Mesendoderm (in vitro differentiated cells): ENCODE results near the gene ADPRHL1.

ENCODE experiments used
- DNase-seq: peaks from one replicate; pipeline ENCODE4 v3.0.0; 2013
- H2AK5ac ChIP-seq: 2 replicates; pipeline ENCODE4 v1.6.1; 2013; ENCODE audit warnings: low read length, inconsistent platforms
- H2BK120ac ChIP-seq: 2 replicates; pipeline ENCODE4 v1.6.1; 2013; ENCODE audit warnings: low read depth, mild to moderate bottlenecking, low read length, moderate library complexity, mixed read lengths
- H2BK15ac ChIP-seq: replicated peaks from 2 replicates; pipeline ENCODE4 v1.6.1; 2013; ENCODE audit warnings: low read depth, mild to moderate bottlenecking, moderate library complexity
- H2BK5ac ChIP-seq: 2 replicates; pipeline ENCODE4 v1.6.1; 2013; ENCODE audit warnings: low read length, inconsistent platforms
- H3K18ac ChIP-seq: 2 replicates; pipeline ENCODE4 v1.6.1; 2013; ENCODE audit warnings: mild to moderate bottlenecking, low read length, mixed read lengths
- H3K23ac ChIP-seq: one replicate; pipeline ENCODE4 v1.6.1; 2013; ENCODE audit warnings: low read length
- H3K27ac ChIP-seq: 2 replicates; pipeline ENCODE4 v1.5.1; 2013; ENCODE audit warnings: low read depth, mild to moderate bottlenecking, inconsistent platforms, low read length, moderate library complexity
- H3K27me3 ChIP-seq: 2 replicates; pipeline ENCODE4 v1.6.1; 2013; ENCODE audit warnings: low read length, control low read depth, mild to moderate bottlenecking, inconsistent platforms; ENCODE audit not compliant: insufficient read depth, poor library complexity
- H3K36me3 ChIP-seq: 2 replicates; pipeline ENCODE4 v1.6.1; 2013; ENCODE audit warnings: low read length, inconsistent platforms; ENCODE audit not compliant: control insufficient read depth, insufficient read depth
- H3K4ac ChIP-seq: one replicate; pipeline ENCODE4 v1.6.1; 2013; ENCODE audit warnings: low read depth, mild to moderate bottlenecking, low read length, moderate library complexity
- H3K4me1 ChIP-seq: 2 replicates; pipeline ENCODE4 v1.6.1; 2013; ENCODE audit warnings: low read depth, low read length, inconsistent platforms; ENCODE audit not compliant: control insufficient read depth
- H3K4me2 ChIP-seq: 2 replicates; pipeline ENCODE4 v1.6.1; 2013; ENCODE audit warnings: low read length
- H3K4me3 ChIP-seq: 2 replicates; pipeline ENCODE4 v1.5.1; 2013; ENCODE audit warnings: mild to moderate bottlenecking, low read length
- H3K56ac ChIP-seq: one replicate; pipeline ENCODE4 v1.6.1; 2013; ENCODE audit warnings: low read length
- H3K79me1 ChIP-seq: 2 replicates; pipeline ENCODE4 v1.6.1; 2013; ENCODE audit warnings: low read length, inconsistent platforms
- H3K79me2 ChIP-seq: 2 replicates; pipeline ENCODE4 v1.6.1; 2013; ENCODE audit warnings: mild to moderate bottlenecking, low read length; ENCODE audit not compliant: control insufficient read depth, insufficient read depth
- H3K9ac ChIP-seq: 2 replicates; pipeline ENCODE4 v1.6.1; 2013; ENCODE audit warnings: low read length, inconsistent platforms
- H4K5ac ChIP-seq: one replicate; pipeline ENCODE4 v1.6.1; 2013; ENCODE audit warnings: low read length
- H4K8ac ChIP-seq: one replicate; pipeline ENCODE4 v1.6.1; 2013; ENCODE audit warnings: low read depth, mild to moderate bottlenecking, control low read depth, low read length, moderate library complexity
- WGBS: extraction: QIAGEN DNeasy Blood & Tissue Kit; methylation state at CpG from one replicate; pipeline ENCODE4 v1.1.7; 2013; ENCODE audit warnings: low lambda C conversion rate, missing lambda C conversion rate; ENCODE audit not compliant: insufficient coverage; ENCODE audit errors: extremely low coverage; 5-methylcytosine and 5-hydroxymethylcytosine counted together

ADPRHL1 gene

GRCh38 chr13:113405481-113406300, 47.6 kb downstream of the ADPRHL1 start:
- Histone ChIP-seq H3K4ac (no peak overlapping the region), H3K27me3 (no peaks in the 10 kb centered on the region), H3K23ac (no peak overlapping the region), H2AK5ac (no peak overlapping the region), H3K27ac (no peak overlapping the region), H3K4me3 (no peak overlapping the region), H4K8ac (no peak overlapping the region), H3K36me3 (no peaks in the 10 kb centered on the region), H3K79me1 (no peaks in the 10 kb centered on the region), H2BK120ac (no peak overlapping the region), H3K4me2 (no peak overlapping the region), H3K79me2 (no peaks in the 10 kb centered on the region), H3K18ac (no peak overlapping the region), H4K5ac (no peak overlapping the region), H2BK5ac (no peak overlapping the region), H3K9ac (no peak overlapping the region), H3K4me1 (no peaks in the 10 kb centered on the region), H3K56ac (no peak overlapping the region), H2BK15ac (no peak overlapping the region)
- WGBS, result no CpG with 5 or more reads among the region's 38 CpGs
- DNase-seq, result no peak

DNA sequence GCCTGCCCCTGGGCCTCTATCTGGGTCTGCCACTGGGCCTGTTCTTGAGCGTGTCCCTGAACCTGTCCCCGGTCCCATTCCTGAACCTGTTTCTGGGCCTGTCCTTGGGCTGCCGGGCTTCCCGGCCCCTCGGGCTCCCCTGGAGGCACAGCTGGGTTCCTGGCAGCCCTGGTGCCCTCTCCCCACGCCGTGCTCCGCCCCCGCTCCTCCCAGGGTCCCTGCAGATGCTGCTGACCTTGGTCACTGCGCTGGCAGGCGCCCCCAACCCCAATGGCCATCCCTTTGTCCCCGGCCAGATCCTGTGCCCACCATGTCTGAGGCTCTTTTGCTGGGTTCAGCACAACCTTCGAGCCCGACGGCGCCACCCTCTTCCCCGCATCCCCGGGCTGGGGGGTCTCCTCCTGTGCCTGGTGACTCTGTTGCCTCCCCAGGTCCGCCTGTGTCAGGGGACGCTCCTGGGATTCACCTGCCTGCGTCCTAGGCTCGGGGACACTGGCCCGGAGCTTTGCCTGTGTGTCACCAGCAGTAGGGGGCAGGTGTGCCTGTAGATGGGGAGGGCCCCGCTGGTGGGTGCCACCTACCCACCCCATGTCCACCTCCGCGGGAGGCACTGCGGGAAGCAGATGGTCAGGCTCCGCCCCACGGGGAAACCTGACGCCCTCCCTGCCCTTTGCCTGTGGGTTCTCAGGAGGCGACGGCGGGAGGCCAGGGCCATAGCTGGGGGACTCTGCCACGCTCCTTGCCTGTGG, 48.4 kb downstream of the ADPRHL1 start:
- no CpG with 5 or more reads among the region's 34 CpGs for whole genome bisulfite sequencing
- no peak overlapping the region for H2AK5ac ChIP-seq
- no peaks in the 10 kb centered on the region for H3K79me2 ChIP-seq
- H3K4ac ChIP-seq, result no peak overlapping the region
- DNase-seq, result no peak
- no peaks in the 10 kb centered on the region for H3K27me3 ChIP-seq
- no peak overlapping the region for H3K9ac ChIP-seq
- H4K8ac ChIP-seq, result no peak overlapping the region
- H4K5ac ChIP-seq, result no peak overlapping the region
- H3K79me1 ChIP-seq, result no peaks in the 10 kb centered on the region
- H3K56ac ChIP-seq, result no peak overlapping the region
- no peak overlapping the region for H2BK120ac ChIP-seq
- H3K4me2 ChIP-seq, result no peak overlapping the region
- no peak overlapping the region for H3K27ac ChIP-seq
- no peak overlapping the region for H2BK5ac ChIP-seq
- H3K23ac ChIP-seq, result no peak overlapping the region
- no peak overlapping the region for H3K18ac ChIP-seq
- H3K36me3 ChIP-seq, result no peaks in the 10 kb centered on the region
- H3K4me1 ChIP-seq, result no peaks in the 10 kb centered on the region
- H2BK15ac ChIP-seq, result no peak overlapping the region
- no peak overlapping the region for H3K4me3 ChIP-seq

DNA sequence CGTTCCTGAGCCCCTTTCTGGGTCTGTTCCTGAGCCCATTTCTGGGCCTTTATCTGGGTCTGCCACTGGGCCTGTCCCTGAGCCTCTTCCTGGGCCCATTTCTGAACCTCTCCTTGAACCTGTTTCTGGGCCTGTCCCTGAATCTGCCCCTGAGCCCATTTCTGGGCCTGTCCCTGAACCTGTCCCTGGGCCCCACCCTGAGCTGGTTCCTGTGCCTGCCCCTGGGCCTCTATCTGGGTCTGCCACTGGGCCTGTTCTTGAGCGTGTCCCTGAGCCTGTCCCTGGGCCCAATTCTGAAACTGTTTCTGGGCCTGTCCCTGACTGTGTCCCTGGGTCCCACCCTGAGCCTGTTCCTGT, 48.9 kb downstream of the ADPRHL1 start:
- H3K79me1 ChIP-seq, result no peaks in the 10 kb centered on the region
- WGBS, result no CpG with 5 or more reads among the region's 2 CpGs
- no peak overlapping the region for H3K27ac ChIP-seq
- no peak overlapping the region for H2AK5ac ChIP-seq
- no peak overlapping the region for H3K18ac ChIP-seq
- no peak overlapping the region for H2BK5ac ChIP-seq
- H3K4me3 ChIP-seq, result no peak overlapping the region
- no peak for DNase-seq
- no peak overlapping the region for H2BK15ac ChIP-seq
- no peaks in the 10 kb centered on the region for H3K27me3 ChIP-seq
- no peak overlapping the region for H3K23ac ChIP-seq
- no peak overlapping the region for H3K4ac ChIP-seq
- no peak overlapping the region for H4K5ac ChIP-seq
- H3K4me2 ChIP-seq, result no peak overlapping the region
- H2BK120ac ChIP-seq, result no peak overlapping the region
- H3K79me2 ChIP-seq, result no peaks in the 10 kb centered on the region
- H3K9ac ChIP-seq, result no peak overlapping the region
- no peaks in the 10 kb centered on the region for H3K36me3 ChIP-seq
- peaks cover under 1% of the 10 kb centered on the region for H3K4me1 ChIP-seq
- no peak overlapping the region for H3K56ac ChIP-seq
- no peak overlapping the region for H4K8ac ChIP-seq

DNA sequence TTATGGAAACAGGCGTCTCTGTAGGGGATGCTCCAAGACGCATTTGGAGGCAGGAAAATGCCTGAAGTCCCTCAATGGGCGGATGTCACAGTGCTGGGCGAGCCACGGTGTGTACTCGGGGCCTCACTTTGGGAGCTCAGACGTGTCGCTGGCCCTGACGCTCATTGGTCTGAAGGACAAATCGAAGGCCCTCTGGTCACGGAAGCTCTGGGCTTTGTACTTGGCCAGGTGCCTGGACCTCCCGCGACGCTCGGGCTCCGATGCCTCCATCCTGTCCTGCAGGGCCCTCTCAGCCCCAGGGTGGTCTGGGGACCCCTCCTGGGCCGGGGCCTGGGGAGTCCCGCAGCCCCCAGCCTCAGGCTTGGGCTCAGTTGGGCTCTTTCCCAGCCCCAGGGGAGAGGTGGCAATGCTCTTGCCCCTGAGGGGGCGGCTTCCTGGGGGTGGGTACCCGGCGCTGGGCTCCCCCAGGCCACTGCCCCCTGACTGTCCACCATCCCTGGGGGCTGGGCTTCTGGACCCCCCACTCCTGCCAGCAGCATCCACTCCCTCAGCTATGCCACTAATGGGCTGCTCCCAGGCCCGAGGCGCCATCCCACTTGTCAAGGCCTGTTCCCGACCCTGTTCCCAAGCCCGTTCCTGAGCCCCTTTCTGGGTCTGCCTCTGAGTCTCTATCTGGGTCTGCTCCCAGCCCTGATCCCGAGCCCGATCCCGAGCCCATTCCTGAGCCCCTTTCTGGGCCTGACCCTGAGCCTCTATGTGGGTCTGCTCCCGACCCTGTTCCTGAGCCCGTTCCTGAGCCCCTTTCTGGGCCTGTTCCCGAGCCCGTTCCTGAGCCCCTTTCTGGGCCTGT, 49.8 kb downstream of the ADPRHL1 start:
- H3K9ac ChIP-seq, result no peak overlapping the region
- no peaks in the 10 kb centered on the region for H3K79me2 ChIP-seq
- H2BK15ac ChIP-seq, result no peak overlapping the region
- H3K4me3 ChIP-seq, result no peak overlapping the region
- no peak overlapping the region for H3K23ac ChIP-seq
- no peak overlapping the region for H4K8ac ChIP-seq
- DNase-seq, result no peak
- H2BK5ac ChIP-seq, result no peak overlapping the region
- H3K4me2 ChIP-seq, result no peak overlapping the region
- no peaks in the 10 kb centered on the region for H3K36me3 ChIP-seq
- no peaks in the 10 kb centered on the region for H3K79me1 ChIP-seq
- no peak overlapping the region for H4K5ac ChIP-seq
- no peak overlapping the region for H3K4ac ChIP-seq
- no peak overlapping the region for H2BK120ac ChIP-seq
- H3K4me1 ChIP-seq, result peaks cover 3% of the 10 kb centered on the region
- WGBS, result no CpG with 5 or more reads among the region's 32 CpGs
- H3K27me3 ChIP-seq, result no peaks in the 10 kb centered on the region
- H3K18ac ChIP-seq, result no peak overlapping the region
- H3K56ac ChIP-seq, result no peak overlapping the region
- H3K27ac ChIP-seq, result no peak overlapping the region
- no peak overlapping the region for H2AK5ac ChIP-seq

DNA sequence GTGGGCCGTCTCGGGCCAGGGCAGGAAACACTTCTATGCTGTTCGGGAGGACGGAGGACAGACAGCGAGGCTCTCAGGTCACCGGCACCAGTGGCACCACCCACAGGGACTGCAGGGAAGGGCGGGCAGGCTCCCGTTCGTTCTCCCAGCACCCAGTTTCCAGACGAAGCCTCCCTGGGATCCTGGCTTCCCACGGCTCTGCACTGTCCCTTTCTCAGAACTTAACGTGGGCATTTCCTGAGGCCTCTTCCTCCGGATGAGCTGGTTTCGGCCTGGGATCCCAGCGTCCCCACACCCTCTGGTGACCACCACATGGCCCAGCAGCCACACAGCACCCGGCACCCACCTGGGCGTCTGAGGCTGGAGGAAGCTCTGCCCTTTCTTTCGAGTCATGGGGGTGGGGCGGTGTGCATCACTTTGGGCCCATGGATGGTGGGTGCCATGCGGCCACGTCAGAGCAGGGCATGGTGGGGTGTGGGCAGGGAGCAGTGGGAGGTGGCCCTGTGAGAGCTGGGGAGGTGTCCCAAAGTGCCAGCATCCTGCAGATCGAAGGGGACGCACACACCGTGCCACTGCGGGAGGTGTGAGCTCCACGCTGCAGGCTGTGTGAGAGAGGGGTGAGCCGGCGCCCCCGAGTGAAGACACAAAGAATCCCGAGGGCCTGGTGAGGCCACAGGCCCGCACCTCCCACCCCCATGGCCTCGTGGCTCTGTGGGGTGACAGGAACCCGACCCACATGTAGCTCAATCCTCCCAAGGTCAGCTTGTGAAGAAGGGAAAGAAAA, 50.6 kb downstream of the ADPRHL1 start:
- no peak overlapping the region for H3K18ac ChIP-seq
- H3K27ac ChIP-seq, result no peak overlapping the region
- H2AK5ac ChIP-seq, result no peak overlapping the region
- no peak overlapping the region for H2BK120ac ChIP-seq
- peaks cover 3% of the 10 kb centered on the region for H3K4me1 ChIP-seq
- no peak overlapping the region for H3K4me2 ChIP-seq
- DNase-seq, result no peak
- H3K4me3 ChIP-seq, result no peak overlapping the region
- H3K79me2 ChIP-seq, result no peaks in the 10 kb centered on the region
- no peaks in the 10 kb centered on the region for H3K36me3 ChIP-seq
- no peaks in the 10 kb centered on the region for H3K27me3 ChIP-seq
- no CpG with 5 or more reads among the region's 33 CpGs for WGBS
- no peak overlapping the region for H3K23ac ChIP-seq
- no peak overlapping the region for H3K4ac ChIP-seq
- no peak overlapping the region for H4K8ac ChIP-seq
- H3K79me1 ChIP-seq, result no peaks in the 10 kb centered on the region
- no peak overlapping the region for H3K9ac ChIP-seq
- H2BK5ac ChIP-seq, result no peak overlapping the region
- no peak overlapping the region for H4K5ac ChIP-seq
- no peak overlapping the region for H3K56ac ChIP-seq
- no peak overlapping the region for H2BK15ac ChIP-seq
